ENCODE data around the gene ATAT1. TPM values are rescaled to one million over a fixed set of nuclear protein-coding genes. Genes with fewer than 3 reads are reported as not detected.
A peak's percentile ranks its signal among the peaks of the same experiment; 100 is the strongest.

The ATAT1 gene
- total and polyA plus RNA-seq, 9 of the 15 experiments (the other 6 are each of a cell fraction or from before 2014, with no cell fraction given), result 0.65 to 5.8 (median 1.6) TPM

DNA sequence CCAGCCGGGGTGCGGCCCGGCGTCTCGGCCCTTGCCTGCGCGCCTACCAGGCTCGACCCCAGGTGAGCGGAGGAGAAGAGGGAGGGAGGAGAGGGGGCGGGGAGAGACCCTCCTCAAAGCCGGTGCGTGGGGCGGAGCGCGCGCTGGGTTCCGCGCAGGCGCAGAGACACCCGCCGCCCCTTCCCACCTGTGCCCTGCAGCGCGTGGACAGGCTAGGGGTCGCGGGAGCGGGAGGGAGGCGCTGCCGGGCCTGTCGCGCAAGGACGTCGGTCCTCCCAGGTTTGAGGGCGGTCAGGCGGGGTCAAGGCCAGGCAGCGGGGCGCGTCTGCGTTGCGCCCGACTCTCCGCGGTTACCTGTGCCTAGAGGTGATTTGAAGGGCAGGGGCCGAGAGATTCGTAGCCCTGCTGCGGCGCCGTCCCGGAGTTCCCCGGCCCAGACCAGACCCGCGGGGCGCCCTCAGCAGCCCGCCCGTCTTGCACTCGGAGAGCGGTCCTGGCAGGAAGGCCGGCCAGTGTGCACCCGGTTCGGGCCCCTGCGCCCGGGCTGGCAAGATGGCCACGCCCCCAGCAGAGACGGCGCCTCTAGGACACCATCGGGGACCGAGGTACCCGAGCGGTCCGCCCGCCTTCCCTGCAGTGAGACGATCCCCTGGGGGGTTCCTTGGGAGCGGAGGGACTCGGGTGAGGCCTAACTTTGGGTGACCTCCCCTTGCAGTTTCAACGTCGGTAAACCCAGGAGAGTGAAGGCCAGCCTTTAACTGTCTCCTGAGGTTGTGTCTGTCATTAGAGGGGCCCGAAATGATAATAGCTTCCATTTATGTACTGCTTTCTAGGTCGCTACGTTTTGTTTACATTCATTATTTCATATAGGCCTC, 20.8 kb downstream of the ATAT1 start (continued):
- TF ChIP-seq MYC (IDR thresholded peaks at IDR 0.05; ENCODE audit: low read depth, low read length), result peak; percentile 89
- peak; percentile 80; the same call in 1 of the 2 replicates for TF ChIP-seq MYC (CRISPR knock-in tag; IDR thresholded peaks at IDR 0.05; ENCODE audit: borderline replicate concordance, low read depth)
- TF ChIP-seq TCF7L2 (IDR thresholded peaks at IDR 0.05; ENCODE audit: low read depth, low read length), result no peak
- TF ChIP-seq, protein P1, sequence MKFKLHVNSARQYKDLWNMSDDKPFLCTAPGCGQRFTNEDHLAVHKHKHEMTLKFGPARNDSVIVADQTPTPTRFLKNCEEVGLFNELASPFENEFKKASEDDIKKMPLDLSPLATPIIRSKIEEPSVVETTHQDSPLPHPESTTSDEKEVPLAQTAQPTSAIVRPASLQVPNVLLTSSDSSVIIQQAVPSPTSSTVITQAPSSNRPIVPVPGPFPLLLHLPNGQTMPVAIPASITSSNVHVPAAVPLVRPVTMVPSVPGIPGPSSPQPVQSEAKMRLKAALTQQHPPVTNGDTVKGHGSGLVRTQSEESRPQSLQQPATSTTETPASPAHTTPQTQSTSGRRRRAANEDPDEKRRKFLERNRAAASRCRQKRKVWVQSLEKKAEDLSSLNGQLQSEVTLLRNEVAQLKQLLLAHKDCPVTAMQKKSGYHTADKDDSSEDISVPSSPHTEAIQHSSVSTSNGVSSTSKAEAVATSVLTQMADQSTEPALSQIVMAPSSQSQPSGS (CRISPR knock-in tag; IDR thresholded peaks at IDR 0.05), result no peak
- no peak; the same call in 1 of the 2 replicates for TF ChIP-seq LEF1 (IDR thresholded peaks at IDR 0.05)
- no peak for TF ChIP-seq RFX5 (IDR thresholded peaks at IDR 0.05; ENCODE audit: low read depth, low read length)
- no peak for TF ChIP-seq MED1 (CRISPR knock-in tag; IDR thresholded peaks at IDR 0.05; ENCODE audit: borderline replicate concordance)
- TF ChIP-seq PHB (CRISPR knock-in tag; IDR thresholded peaks at IDR 0.05), result no peak
- TF ChIP-seq SRSF9 (IDR thresholded peaks at IDR 0.05; ENCODE audit: borderline replicate concordance, low read depth, low read length), result no peak
- no peak for TF ChIP-seq ZKSCAN3 (CRISPR knock-in tag; IDR thresholded peaks at IDR 0.05)
- TF ChIP-seq XRCC4 (IDR thresholded peaks at IDR 0.05; ENCODE audit: extremely low read depth, insufficient read depth, insufficient read length), result no peak
- no peak for TF ChIP-seq DNMT1 (IDR thresholded peaks at IDR 0.05)
- TF ChIP-seq, protein P2, sequence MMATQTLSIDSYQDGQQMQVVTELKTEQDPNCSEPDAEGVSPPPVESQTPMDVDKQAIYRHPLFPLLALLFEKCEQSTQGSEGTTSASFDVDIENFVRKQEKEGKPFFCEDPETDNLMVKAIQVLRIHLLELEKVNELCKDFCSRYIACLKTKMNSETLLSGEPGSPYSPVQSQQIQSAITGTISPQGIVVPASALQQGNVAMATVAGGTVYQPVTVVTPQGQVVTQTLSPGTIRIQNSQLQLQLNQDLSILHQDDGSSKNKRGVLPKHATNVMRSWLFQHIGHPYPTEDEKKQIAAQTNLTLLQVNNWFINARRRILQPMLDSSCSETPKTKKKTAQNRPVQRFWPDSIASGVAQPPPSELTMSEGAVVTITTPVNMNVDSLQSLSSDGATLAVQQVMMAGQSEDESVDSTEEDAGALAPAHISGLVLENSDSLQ (IDR thresholded peaks at IDR 0.05), result no peak
- peak; percentile 79 for TF ChIP-seq HMGN3 (IDR thresholded peaks at IDR 0.05; ENCODE audit: borderline replicate concordance, extremely low read depth, insufficient read length, low read depth, low read length)
- TF ChIP-seq, protein P3, sequence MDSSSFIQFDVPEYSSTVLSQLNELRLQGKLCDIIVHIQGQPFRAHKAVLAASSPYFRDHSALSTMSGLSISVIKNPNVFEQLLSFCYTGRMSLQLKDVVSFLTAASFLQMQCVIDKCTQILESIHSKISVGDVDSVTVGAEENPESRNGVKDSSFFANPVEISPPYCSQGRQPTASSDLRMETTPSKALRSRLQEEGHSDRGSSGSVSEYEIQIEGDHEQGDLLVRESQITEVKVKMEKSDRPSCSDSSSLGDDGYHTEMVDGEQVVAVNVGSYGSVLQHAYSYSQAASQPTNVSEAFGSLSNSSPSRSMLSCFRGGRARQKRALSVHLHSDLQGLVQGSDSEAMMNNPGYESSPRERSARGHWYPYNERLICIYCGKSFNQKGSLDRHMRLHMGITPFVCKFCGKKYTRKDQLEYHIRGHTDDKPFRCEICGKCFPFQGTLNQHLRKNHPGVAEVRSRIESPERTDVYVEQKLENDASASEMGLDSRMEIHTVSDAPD (CRISPR knock-in tag; IDR thresholded peaks at IDR 0.05), result no peak
- TF ChIP-seq NFXL1 (CRISPR knock-in tag; IDR thresholded peaks at IDR 0.05), result no peak
- no peak for TF ChIP-seq ERF (CRISPR knock-in tag; IDR thresholded peaks at IDR 0.05)
- TF ChIP-seq SAP30 (IDR thresholded peaks at IDR 0.05; ENCODE audit: borderline replicate concordance, insufficient read depth, low read depth, low read length, poor library complexity, severe bottlenecking), result peak; percentile 90
- no peak for TF ChIP-seq BHLHE40 (IDR thresholded peaks at IDR 0.05; ENCODE audit: low read length)
- no peak for TF ChIP-seq FOXA1 (IDR thresholded peaks at IDR 0.05; ENCODE audit: borderline replicate concordance)
- TF ChIP-seq, protein P4, sequence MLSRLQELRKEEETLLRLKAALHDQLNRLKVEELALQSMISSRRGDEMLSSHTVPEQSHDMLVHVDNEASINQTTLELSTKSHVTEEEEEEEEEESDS (CRISPR knock-in tag; IDR thresholded peaks at IDR 0.05), result no peak
- no peak for TF ChIP-seq KDM2B (CRISPR knock-in tag; IDR thresholded peaks at IDR 0.05)
- 0 out of 2 replicates have a peak, but pooled peaks have one; percentile 3 for TF ChIP-seq JUN (IDR thresholded peaks at IDR 0.05; ENCODE audit: borderline replicate concordance, low read depth, low read length)
- peak; percentile 90; the same call in 1 of the 2 replicates for TF ChIP-seq JUN (CRISPR knock-in tag; IDR thresholded peaks at IDR 0.05; ENCODE audit: borderline replicate concordance)
- no peak for TF ChIP-seq ZNF282 (CRISPR knock-in tag; IDR thresholded peaks at IDR 0.05)
- TF ChIP-seq RBM15 (IDR thresholded peaks at IDR 0.05; ENCODE audit: insufficient read depth, low read length), result no peak

All from K562 (cell line).